Fibroblast of skin of abdomen (primary cell): Measurements from ENCODE around the gene ATOH8.

Experiments
- DNase-seq: peaks from one replicate; pipeline ENCODE4 v3.0.0-alpha.2; 2013

Gene ATOH8

DNA sequence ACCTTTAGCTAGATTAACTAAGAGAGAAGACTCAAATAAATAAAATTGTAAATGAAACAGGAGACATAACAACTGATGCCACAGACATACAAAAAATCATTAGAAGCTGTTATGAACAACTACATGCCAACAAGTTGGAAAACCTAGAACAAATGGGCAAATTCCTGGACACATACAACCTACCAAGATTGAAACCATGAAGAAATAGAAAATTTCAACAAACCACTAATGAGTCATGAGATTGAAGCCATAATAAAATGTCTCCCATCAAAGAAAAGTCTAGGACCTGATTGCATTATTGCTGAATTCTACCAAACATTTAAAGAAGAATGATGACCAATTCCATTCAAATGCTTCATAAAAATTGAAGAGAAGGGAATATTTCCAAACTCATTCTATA, 80.7 kb downstream of the ATOH8 start:
- DNase-seq, result peak; percentile 43
